H1 (cell line): ENCODE results near the gene RAB3D.

Experiments used
- BCL11A ChIP-seq, 2 experiments: IDR thresholded peaks; one replicate each; pipeline ENCODE4 v1.6.1; 2011; ENCODE audit warnings: low read depth in 2 of 2, low read length in 2 of 2, mild to moderate bottlenecking in 2 of 2
- CBX5 ChIP-seq: fragments of 300-800, 300-1000 bp; sonication (generic); IDR thresholded peaks from 2 replicates; pipeline ENCODE4 v1.7.1; 2016; ENCODE audit warnings: antibody characterized with exemption, low read length, low read depth
- CEBPB ChIP-seq: IDR thresholded peaks from 2 replicates; pipeline ENCODE4 v1.6.1; 2012; ENCODE audit warnings: low read depth, low read length
- EGR1 ChIP-seq: IDR thresholded peaks from 2 replicates; pipeline ENCODE4 v1.6.1; 2011; ENCODE audit warnings: low read depth, low read length, borderline replicate concordance
- EP300 ChIP-seq, 2 experiments: IDR thresholded peaks; 1 replicate in 1 of 2; 2 replicates in 1 of 2; pipeline ENCODE4 v1.6.1; 2011 to 2012; ENCODE audit warnings: low read depth in 2 of 2, low read length in 2 of 2, mild to moderate bottlenecking in 2 of 2, borderline replicate concordance in 1 of 2, inconsistent platforms in 1 of 2, moderate library complexity in 1 of 2
- POLR2A ChIP-seq, 2 experiments: IDR thresholded peaks; 1 replicate in 1 of 2; 2 replicates in 1 of 2; pipeline ENCODE4 v1.6.1; 2011; ENCODE audit warnings: low read depth in 2 of 2, low read length in 2 of 2, mild to moderate bottlenecking in 2 of 2; ENCODE audit errors: control extremely low read depth in 1 of 2
- POLR2AphosphoS5 ChIP-seq: IDR thresholded peaks from 2 replicates; pipeline ENCODE4 v1.6.1; 2011; ENCODE audit warnings: low read depth, low read length
- RXRA ChIP-seq: IDR thresholded peaks from 2 replicates; pipeline ENCODE4 v1.6.1; 2011; ENCODE audit warnings: low read depth, mild to moderate bottlenecking, low read length, moderate library complexity; ENCODE audit not compliant: insufficient read depth
- SUZ12 ChIP-seq: fragments of 200-600 bp; sonication (generic); IDR thresholded peaks from 2 replicates; pipeline ENCODE4 v1.6.1; 2012; ENCODE audit warnings: mild to moderate bottlenecking, inconsistent platforms, low read length, moderate library complexity, mixed read lengths
- TAF7 ChIP-seq: optimal IDR thresholded peaks from 2 replicates; pipeline ENCODE3; 2011; ENCODE audit warnings: low read depth, mild to moderate bottlenecking, inconsistent platforms, low read length, moderate library complexity, borderline replicate concordance
- TBP ChIP-seq: IDR thresholded peaks from 2 replicates; pipeline ENCODE4 v1.6.1; 2011; ENCODE audit warnings: low read depth, low read length, improper control_type of control experiment
- USF2 ChIP-seq: IDR thresholded peaks from 2 replicates; pipeline ENCODE4 v1.6.1; 2011; ENCODE audit warnings: low read length, improper control_type of control experiment
- TF ChIP-seq, protein P1 (sequence below), 3 experiments: IDR thresholded peaks; 1 replicate in 2 of 3; 2 replicates in 1 of 3; pipeline versions ENCODE4 v1.5.1 to v1.6.1; 2011; ENCODE audit warnings: low read length in 3 of 3, mild to moderate bottlenecking in 3 of 3, inconsistent platforms in 2 of 3, low read depth in 1 of 3, moderate library complexity in 1 of 3; ENCODE audit not compliant: insufficient read depth in 1 of 3; ENCODE audit errors: control extremely low read depth in 1 of 3

GRCh38 chr19:11367528-11367927 is 28.1 kb upstream of the RAB3D start:
- TF ChIP-seq USF2: no peak
- TF ChIP-seq, protein P1, sequence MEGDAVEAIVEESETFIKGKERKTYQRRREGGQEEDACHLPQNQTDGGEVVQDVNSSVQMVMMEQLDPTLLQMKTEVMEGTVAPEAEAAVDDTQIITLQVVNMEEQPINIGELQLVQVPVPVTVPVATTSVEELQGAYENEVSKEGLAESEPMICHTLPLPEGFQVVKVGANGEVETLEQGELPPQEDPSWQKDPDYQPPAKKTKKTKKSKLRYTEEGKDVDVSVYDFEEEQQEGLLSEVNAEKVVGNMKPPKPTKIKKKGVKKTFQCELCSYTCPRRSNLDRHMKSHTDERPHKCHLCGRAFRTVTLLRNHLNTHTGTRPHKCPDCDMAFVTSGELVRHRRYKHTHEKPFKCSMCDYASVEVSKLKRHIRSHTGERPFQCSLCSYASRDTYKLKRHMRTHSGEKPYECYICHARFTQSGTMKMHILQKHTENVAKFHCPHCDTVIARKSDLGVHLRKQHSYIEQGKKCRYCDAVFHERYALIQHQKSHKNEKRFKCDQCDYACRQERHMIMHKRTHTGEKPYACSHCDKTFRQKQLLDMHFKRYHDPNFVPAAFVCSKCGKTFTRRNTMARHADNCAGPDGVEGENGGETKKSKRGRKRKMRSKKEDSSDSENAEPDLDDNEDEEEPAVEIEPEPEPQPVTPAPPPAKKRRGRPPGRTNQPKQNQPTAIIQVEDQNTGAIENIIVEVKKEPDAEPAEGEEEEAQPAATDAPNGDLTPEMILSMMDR (IDR thresholded peaks at IDR 0.05; ENCODE audit: control extremely low read depth in 1 of 3, insufficient read depth in 1 of 3, low read depth in 1 of 3, low read length in 3 of 3): no peak
- TF ChIP-seq EGR1: no peak
- no peak for TF ChIP-seq TBP
- TF ChIP-seq RXRA: no peak
- TF ChIP-seq POLR2A (IDR thresholded peaks at IDR 0.05; ENCODE audit: control extremely low read depth in 1 of 2, low read depth in 2 of 2, low read length in 2 of 2): no peak
- TF ChIP-seq POLR2AphosphoS5: no peak
- no peak for TF ChIP-seq CBX5
- TF ChIP-seq TAF7: no peak
- no peak for TF ChIP-seq BCL11A (IDR thresholded peaks at IDR 0.05; ENCODE audit: low read depth in 2 of 2, low read length in 2 of 2)
- no peak for TF ChIP-seq EP300 (IDR thresholded peaks at IDR 0.05; ENCODE audit: borderline replicate concordance in 1 of 2, low read depth in 2 of 2, low read length in 2 of 2)
- no peak for TF ChIP-seq CEBPB
- no peak for TF ChIP-seq SUZ12
